Retina (tissue), 1 donor: ENCODE results near the gene SLCO3A1.

Experiments
- DNase-seq: peaks from one replicate; pipeline ENCODE4 v3.0.0-alpha.2; 2016

The SLCO3A1 gene

GRCh38 chr15:91973481-91973880 lies 120.0 kb downstream of the SLCO3A1 start:
- DNase-seq, result no peak

GRCh38 chr15:91974321-91974720 lies 120.8 kb downstream of the SLCO3A1 start:
- DNase-seq, result no peak

- DNase-seq, result no peak
Observed at GRCh38 chr15:91975241-91975978, 121.9 kb downstream of the SLCO3A1 start.

GRCh38 chr15:91976966-91977365 lies 123.5 kb downstream of the SLCO3A1 start:
- no peak for DNase-seq

GRCh38 chr15:91980502-91981267 lies 127.2 kb downstream of the SLCO3A1 start:
- DNase-seq, result no peak

- DNase-seq, result no peak
Observed at GRCh38 chr15:91981821-91982800, 128.6 kb downstream of the SLCO3A1 start.

- no peak for DNase-seq
Observed at GRCh38 chr15:91983729-91984340, 130.3 kb downstream of the SLCO3A1 start.

- DNase-seq, result no peak
Observed at GRCh38 chr15:91985297-91985696, 131.8 kb downstream of the SLCO3A1 start.

GRCh38 chr15:91988071-91988470 lies 134.6 kb downstream of the SLCO3A1 start:
- DNase-seq, result no peak

- no peak for DNase-seq
Observed at GRCh38 chr15:91988655-91989054, 135.1 kb downstream of the SLCO3A1 start.

GRCh38 chr15:91989821-91990220 lies 136.3 kb downstream of the SLCO3A1 start:
- no peak for DNase-seq

GRCh38 chr15:91992945-91993344 lies 139.4 kb downstream of the SLCO3A1 start:
- no peak for DNase-seq

- DNase-seq, result no peak
Observed at GRCh38 chr15:91995146-91995545, 141.6 kb downstream of the SLCO3A1 start.

GRCh38 chr15:91997163-91997562 lies 143.7 kb downstream of the SLCO3A1 start:
- DNase-seq, result no peak

GRCh38 chr15:92000709-92001108 lies 147.2 kb downstream of the SLCO3A1 start:
- DNase-seq, result peak; percentile 56

GRCh38 chr15:92001307-92001706 lies 147.8 kb downstream of the SLCO3A1 start:
- no peak for DNase-seq

- DNase-seq, result no peak
Observed at GRCh38 chr15:92002666-92003065, 149.2 kb downstream of the SLCO3A1 start.

GRCh38 chr15:92003515-92004067 lies 150.1 kb downstream of the SLCO3A1 start:
- no peak for DNase-seq

- no peak for DNase-seq
Observed at GRCh38 chr15:92005154-92005553, 151.6 kb downstream of the SLCO3A1 start.

GRCh38 chr15:92006186-92007028 lies 152.9 kb downstream of the SLCO3A1 start:
- no peak for DNase-seq

GRCh38 chr15:92009162-92009561 lies 155.7 kb downstream of the SLCO3A1 start:
- no peak for DNase-seq
